Measurements from ENCODE around the gene GARIN5A. TPM values are rescaled to one million over a fixed set of nuclear protein-coding genes. Genes with fewer than 3 reads are reported as not detected.

GARIN5A gene
- total and polyA plus RNA-seq, 12 donors: 1.2 to 4.3 (median 1.9) TPM

GRCh38 chr19:50419580-50420035 lies 57.0 kb downstream of the GARIN5A start:
- H3K36me3 ChIP-seq: no peaks in the 10 kb centered on the region
- TF ChIP-seq CTCF (IDR thresholded peaks at IDR 0.05): no peak
- intact Hi-C loops (cut with DNase I): loop anchor here in 3 of 10 donors (5.0 kb wide), 2 partner anchors 52 to 62 kb away; partner anchors contain the start of gene NAPSA (in 1 of the 3)
- DNase-seq (no peak), ATAC-seq (no peak)
- H3K27ac ChIP-seq: no peak overlapping the region
- H3K4me1 ChIP-seq: peaks cover 0 to 18% (median 0%) of the 10 kb centered on the region in 9 donors
- peaks cover 8 to 62% (median 57%) of the 10 kb centered on the region in 7 donors for H3K27me3 ChIP-seq
- H3K9me3 ChIP-seq: no peaks in the 10 kb centered on the region
- H3K4me3 ChIP-seq: no peak overlapping the region
- 11 to 13% methylated on average over 8 of the region's 8 CpGs for WGBS, 2 donors

- H3K36me3 ChIP-seq: no peaks in the 10 kb centered on the region
- H3K4me3 ChIP-seq: no peak overlapping the region
- ATAC-seq (no peak), DNase-seq (no peak)
- H3K9me3 ChIP-seq: no peaks in the 10 kb centered on the region
- 7 to 9% methylated on average over 12 to 14 of the region's 14 CpGs for WGBS, 2 donors
- H3K4me1 ChIP-seq: peaks cover 0 to 20% (median 0%) of the 10 kb centered on the region in 9 donors
- peaks cover 8 to 62% (median 57%) of the 10 kb centered on the region in 7 donors for H3K27me3 ChIP-seq
- H3K27ac ChIP-seq: no peak overlapping the region
- intact Hi-C loops (cut with DNase I): loop anchor here in 3 of 10 donors (5.0 kb wide), 2 partner anchors 52 to 62 kb away; partner anchors contain the start of gene NAPSA (in 1 of the 3)
- no peak for TF ChIP-seq CTCF (IDR thresholded peaks at IDR 0.05)
Observed at GRCh38 chr19:50419022-50419579, 57.5 kb downstream of the GARIN5A start.

- intact Hi-C loops (cut with DNase I): loop anchor here in 3 of 10 donors (5.0 kb wide), 2 partner anchors 51 to 61 kb away; partner anchors contain the start of gene NAPSA (in 1 of the 3)
- TF ChIP-seq CTCF (IDR thresholded peaks at IDR 0.05): no peak
- peaks cover 0 to 20% (median 0%) of the 10 kb centered on the region in 9 donors for H3K4me1 ChIP-seq
- peaks cover 8 to 62% (median 57%) of the 10 kb centered on the region in 7 donors for H3K27me3 ChIP-seq
- no peaks in the 10 kb centered on the region for H3K9me3 ChIP-seq
- DNase-seq: no peak
- no peak within 1 kb of the TSS for H3K4me3 ChIP-seq
- no peak within 1 kb of the TSS for H3K27ac ChIP-seq
- H3K36me3 ChIP-seq: peaks cover 0 to 4% (median 0%) of the 10 kb centered on the region in 9 donors
- peak in 2 of 8 donors; percentile 41 for ATAC-seq
- 20 to 23% methylated on average over 34 of the region's 34 CpGs for WGBS, 2 donors
Observed at GRCh38 chr19:50418176-50419021, 58.2 kb downstream of the GARIN5A start, which contains the start of gene SPIB. TSS of gene SPIB (plus strand) at chr19:50418938. CDS start at chr19:50418963, 25 bp downstream.
